HG03066 (cell line): ENCODE data around the gene RNF149.

ENCODE experiments used
- ATAC-seq: cut with Tn5 transposase; IDR thresholded peaks from one replicate; pipeline ENCODE4 v1.9.1; 2021; ENCODE audit warnings: low read depth; ENCODE audit not compliant: unreplicated experiment

RNF149 gene

DNA sequence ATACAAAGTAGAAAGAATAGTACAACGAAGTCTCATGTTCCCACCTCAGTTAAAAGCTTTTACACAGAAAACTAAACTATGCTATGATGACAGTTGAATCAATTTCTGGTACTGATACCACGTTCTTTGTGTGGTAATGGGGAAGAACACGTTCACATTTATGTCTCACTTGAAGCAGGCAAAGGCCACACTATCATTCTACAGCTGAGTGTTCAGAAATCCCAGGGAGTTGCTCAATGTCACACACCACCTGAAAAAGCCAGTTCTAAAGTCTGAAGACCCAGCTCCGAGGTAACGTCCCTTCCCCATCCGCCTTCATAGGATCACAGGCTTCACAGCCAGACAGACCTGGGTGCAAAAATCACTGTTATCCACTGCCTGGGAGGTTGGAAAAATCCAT lies 8.9 kb downstream of the RNF149 start:
- no peak for ATAC-seq

DNA sequence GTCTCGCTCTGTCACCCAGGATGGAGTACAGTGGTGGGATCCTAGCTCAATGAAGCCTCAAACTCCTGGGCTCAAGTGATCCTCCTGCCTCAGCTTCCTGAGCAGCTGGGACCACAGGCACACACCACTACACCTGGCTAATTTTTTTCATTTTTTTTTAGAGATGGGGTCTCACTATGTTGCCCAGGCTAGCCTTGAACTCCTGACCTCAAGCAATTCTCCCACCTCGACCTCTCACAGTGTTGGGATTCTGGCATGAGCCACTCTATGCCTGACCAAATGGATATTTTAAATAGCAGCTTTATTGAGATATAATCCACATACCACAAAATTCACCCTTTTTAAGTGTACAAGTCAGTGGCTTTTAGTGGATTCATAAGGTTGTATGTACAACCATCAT lies 11.1 kb downstream of the RNF149 start:
- ATAC-seq: no peak

DNA sequence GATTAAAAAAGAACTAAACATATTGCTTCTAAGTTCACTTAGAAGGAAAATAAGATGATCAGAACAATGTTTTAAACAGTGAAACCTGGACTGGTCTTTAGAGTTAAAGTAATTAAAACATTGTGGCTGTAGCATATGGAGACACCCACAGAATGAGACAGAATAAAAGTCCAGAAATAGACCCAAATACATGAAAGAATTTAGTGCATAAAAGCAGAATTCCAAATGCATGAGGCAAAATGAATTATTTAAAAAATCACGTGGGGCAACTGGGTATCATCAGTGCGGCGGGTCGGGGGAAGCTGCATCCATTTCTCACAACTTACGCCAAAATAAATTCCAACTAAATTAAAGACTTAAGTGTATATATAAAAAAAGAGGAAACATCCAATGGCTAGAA lies 12.1 kb downstream of the RNF149 start:
- no peak for ATAC-seq

DNA sequence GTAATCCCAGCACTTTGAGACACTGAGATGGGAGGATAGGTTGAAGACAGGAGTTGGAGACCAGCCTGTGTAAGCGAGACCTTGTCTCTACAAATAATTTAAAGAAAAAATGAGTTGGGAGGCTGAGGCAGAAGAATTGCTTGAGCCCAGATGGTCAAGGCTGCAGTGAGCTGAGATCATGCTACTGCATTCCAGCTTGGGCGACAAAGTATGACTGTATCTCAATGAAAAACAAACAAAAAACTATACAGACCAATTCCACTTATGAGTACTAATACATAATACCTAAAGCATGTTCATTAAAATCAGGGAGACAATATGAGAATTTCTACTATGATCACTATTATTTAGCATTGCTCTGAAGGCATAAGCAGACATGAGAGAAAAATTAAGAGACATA lies 12.6 kb downstream of the RNF149 start:
- no peak for ATAC-seq

DNA sequence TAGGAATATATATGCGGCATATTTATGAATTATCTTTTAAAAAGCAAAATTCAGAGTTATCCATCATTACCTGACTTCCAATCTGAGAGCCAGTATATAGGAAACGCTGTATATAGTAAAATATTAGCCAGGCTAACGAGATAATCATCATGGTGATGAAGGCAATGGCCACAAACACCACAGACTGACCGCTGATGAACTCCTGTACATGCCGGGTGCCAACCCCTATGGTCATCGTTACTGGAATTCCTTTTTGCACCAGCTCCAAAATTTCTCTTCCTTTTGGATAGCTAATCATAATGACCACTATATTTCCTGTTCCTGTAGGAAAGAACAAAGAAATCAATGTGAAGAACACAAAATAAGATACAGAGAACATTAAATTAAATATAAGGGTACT lies 13.6 kb downstream of the RNF149 start:
- ATAC-seq: no peak

DNA sequence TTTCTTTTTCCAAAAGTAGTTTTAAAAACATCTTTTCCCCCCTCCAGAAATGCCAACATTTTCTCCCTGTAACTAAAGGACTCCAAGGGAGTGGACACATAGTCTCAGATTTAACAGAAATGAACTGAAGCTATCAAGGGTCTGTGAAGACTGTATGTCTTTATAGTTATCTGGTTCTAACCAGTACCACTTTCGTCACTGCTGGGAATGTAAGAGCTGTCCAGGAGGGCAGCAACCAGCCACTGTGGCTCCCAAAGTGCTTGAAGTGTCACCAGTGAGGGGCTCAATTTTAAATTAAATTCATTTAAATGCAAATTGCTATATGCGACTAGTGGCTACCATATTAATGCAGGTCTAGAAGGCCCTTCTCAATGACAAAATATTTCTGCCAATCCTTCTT lies 15.0 kb downstream of the RNF149 start:
- no peak for ATAC-seq

DNA sequence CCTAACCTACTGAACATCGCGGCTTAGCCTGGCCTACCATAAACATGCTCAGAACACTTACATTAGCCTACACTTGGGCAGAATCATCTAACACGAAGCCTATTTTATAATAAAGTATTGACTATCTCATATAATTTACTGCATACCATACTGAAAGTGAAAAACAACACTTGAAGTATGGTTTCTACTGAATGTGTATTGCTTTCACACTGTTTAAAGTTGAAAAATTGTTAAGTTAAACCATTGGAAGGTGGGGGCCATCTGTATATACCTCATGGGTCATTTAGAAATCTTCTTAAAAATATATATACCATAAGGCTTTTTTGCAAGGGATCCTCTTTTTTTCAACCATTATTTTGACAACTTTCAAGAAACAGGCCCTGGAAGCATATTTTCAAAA lies 16.5 kb downstream of the RNF149 start:
- ATAC-seq: no peak

DNA sequence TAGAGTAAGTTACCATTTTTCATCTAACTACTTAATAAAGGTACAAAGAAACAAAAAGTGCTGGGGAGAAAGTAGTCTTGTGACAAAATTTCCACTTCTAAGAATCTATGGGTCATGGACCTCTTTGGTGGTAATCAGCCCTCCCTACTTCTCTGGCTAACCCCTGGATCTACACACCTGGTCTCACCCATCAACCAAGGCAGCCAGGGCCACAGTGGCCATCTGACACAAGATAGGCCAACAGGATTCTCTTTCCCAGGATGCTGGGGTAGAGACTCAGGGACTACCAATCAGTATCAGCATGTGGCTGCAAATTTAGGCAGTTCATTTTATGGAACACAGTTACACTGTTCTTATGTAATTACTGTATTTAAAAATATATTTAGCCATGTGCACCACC lies 17.8 kb downstream of the RNF149 start:
- no peak for ATAC-seq

DNA sequence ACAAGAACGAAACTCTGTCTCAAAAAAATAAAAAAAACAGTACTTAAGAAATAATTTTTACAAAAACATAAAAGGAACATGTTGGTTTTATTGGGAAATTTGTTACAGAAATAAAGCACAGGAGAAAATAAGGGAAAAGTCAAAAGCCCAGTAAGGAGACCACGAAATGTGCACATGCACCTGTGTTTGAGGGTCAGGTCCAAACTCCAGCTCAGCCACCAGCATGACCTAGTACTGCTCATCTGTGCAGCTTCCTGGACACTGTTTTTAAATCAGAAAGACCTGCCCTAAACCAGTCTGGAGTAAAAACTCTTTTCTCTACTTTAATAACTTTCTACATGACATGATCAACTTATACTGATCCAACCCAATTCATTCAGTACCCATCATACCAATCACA lies 21.2 kb downstream of the RNF149 start:
- no peak for ATAC-seq

DNA sequence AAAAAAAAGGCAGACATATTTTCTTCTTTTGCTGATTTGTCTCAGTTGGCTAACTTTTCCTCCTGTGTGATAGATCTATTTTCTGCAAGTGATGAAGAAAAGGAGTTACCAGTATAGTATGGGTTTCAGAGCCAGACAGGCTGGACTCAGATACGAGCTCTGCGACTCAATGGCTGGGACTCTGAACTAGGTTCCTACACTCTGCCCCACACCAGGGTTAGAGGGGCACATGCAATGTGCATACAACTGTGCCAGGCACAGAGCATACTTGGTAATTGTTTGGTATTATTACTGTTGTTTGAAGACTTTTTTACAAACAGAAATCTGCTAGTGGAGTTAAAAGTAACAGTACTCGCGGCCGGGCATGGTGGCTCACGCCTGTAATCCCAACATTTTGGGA lies 21.8 kb downstream of the RNF149 start:
- ATAC-seq: no peak

DNA sequence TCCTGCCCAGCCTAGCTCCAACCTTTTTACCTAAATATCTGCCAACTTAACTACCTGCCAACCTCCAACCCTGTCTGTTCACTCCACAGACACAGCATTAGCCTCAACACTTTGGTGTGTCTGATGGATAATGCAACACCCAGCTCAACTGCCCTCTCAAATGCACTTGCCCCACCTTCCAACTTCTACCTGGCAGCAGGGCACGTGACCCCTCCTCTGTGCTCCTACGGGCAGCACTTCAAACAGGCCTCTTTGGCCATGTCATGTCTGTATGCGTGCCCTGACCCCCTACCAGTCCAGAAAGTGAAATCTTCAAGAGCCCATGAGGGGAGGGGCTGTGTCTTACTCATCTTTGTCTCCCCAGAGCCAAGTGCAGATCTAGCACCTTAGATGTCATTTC lies 25.5 kb downstream of the RNF149 start:
- ATAC-seq: no peak

DNA sequence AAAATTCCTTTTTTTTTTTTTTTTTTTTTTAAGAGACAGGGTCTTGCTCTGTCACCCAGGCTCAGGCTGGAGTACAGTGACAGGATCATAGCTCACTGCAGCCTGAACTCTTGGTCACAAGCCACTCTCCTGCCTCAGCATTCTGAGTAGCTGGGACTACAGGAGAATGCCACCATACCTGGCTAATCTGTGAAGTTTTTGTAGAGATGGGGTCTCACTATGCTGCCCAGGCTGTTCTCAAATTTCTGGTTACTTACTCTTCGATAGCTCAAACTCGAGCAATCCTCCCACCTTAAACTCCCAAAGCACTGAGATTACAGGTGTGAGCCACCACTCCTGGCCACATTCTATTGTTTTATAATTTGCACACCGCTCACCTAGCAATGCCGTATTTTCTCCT lies 27.0 kb downstream of the RNF149 start:
- no peak for ATAC-seq

DNA sequence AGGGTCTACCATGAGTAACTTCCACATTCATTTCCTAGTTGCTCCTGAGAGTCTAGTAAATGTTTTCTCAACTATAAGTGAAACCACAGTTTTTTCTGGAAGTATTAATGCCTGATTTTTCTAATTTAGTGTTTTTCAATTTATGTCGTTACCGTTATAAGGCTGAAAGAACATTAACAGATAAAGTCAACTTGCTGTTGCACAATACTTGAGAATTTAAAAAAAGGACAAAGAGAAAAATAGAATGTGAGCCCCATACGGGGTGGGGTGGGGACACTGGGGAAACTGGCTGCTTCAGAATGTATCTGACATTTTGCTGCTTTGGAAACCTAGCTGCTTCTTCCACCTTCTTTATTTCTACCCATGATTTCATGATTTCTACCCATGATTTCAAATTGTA lies 29.6 kb downstream of the RNF149 start:
- ATAC-seq: no peak

DNA sequence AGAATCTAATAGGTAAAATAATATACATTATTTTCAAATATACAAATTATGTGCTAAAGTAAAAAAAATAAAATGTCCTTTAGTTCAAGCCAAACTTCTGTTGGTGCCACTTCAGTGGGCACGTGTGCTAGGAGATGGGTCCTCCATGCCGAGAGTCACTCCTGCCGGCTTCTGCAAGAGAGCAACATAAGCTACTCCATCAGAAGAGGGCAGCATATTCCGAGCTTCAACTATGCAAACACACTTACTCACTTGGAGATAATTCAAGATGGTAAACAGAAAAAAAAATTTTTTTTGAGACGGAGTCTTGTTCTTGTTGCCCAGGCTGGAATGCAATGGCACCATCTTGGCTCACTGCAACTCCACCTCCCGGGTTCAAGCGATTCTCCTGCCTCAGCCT lies 31.4 kb downstream of the RNF149 start:
- no peak for ATAC-seq

DNA sequence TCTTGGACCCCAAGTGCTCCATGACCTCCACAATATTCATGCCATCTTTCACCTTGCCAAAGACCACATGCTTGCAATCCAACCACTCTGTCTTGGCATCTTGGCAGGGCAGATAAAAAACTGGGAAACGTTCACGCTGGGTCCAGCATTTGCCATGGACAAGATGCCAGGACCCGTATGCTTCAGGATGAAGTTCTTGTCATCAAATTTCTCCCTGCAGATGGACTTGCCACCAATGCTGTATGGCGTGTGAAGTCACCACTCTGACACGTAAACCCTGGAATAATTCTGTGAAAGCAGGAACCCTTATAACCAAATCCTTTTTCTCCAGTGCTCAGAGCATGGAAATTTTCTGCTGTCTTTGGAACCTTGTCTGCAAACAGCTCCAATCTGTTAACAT lies 34.4 kb downstream of the RNF149 start:
- ATAC-seq: no peak

DNA sequence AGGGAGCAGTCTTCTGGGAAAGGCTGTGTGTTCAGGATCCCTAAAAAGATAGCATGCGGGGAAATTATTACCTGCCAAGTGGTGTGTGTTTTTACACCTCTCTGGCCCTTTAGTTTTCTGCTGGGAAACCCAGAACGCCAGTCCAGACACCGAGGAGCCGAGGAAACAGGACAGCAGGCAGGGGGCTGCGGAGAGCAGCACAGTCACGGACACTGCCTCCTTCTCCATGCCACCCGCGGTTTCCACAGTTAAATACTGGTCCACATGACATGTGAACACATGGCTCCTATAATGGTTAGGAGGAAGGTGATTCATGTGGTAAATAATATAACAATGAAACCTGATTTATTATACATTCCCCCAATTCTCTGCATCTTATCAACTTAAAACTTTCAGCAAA lies 35.4 kb downstream of the RNF149 start:
- no peak for ATAC-seq

DNA sequence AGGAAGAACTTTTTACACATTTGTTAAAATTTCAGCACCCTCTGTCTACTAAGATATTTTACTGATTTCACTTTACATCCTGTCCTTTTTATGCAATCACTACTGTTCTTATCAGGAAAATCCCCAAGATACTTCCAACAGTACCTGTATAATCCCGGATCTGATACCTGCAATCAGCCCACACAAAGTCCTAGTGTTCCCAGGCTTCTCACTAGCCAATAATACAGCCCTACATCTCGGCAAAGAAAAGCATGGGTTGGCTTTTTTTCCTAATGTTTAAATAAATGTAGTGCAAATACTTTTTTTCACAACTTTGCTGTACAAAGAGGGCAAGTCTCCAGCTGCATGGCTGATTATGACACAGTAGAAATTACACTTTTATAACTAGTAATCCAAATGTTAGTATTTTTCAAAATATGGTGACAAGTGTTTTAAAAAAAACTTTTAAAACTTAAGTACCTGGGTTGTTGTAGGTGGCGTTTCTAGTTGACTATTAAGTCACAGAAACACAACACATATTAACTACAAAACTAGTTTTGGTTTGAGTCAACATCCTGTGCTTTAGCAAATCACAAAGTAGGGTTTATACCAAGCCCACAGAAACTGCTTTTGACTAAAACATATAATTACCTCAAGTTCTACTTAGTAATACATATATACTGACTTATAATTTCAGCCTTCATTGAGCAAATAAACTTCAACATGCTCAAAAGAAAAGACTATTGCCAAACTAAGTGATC lies 36.3 kb downstream of the RNF149 start:
- ATAC-seq: peak; percentile 62

DNA sequence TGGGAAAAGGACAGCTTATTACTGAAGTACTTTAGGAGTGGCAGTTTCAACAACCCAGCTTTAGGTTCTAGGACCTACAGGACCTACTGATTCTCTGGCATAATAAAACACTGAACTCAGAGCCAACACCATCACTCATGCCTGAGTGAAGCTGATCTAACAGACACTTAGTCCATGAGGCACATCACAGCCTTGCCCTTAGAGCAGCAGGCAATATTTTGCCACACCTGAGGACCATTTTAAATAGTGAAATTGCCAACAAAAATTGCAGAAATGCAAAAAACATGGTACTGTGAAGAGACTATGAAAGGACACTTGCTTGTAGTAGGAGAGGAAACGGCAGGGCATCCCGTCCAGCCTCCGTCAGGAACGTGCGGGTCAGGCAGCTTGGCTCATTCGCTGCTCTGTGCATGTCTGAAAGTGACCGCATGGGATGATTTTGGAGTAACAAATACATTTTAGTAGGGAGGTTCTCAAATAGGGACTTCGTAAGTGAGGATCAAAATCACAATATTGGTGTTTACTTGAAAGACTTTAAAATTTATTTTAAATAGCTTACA lies 37.7 kb downstream of the RNF149 start:
- ATAC-seq: no peak

DNA sequence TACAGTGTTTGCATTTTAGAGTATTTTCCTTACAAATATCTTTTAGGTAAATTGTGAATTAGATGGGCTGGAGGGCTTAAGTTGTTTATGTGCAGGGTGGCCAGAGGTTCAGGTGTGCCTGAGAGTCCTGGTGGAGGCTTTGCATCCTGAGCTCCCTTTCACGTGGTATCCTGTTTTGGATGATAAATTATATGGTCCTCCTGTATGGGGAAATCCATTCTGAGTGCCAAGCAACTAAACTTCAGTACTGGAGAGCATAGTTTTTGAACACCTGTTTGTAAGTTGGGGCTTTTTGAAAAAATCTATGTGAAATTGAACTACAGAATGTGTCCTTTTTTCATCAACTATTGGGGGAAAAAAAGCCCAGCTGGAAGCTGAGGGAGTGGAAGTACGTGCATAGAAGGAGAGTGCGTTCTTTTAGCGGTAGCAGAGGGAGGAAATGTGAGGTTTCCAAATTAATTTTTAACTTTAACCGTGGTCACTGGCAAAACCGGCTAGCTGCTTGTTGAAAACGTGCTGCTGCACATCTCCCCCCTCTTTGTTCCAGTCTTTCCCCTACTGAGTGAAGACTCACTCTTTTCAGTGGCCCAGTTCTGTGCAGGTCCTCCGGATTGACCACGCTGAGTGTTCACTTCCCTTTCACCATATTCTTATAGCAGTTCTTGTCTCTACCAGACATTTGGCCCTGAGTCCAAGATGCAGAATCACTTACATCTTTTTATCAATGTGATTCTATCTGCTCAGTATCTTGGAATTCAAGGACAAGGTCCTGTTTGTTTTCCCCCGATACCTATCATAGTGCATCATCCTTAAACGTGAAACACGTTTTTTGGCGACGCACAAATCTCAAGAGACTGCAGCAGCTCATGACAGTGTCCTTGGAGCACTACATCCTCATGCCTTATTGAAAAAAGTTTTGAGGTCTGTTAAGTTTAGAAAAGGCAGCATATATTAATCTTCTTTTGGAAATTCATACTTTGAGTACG lies 40.5 kb downstream of the RNF149 start:
- ATAC-seq: peak; percentile 59

DNA sequence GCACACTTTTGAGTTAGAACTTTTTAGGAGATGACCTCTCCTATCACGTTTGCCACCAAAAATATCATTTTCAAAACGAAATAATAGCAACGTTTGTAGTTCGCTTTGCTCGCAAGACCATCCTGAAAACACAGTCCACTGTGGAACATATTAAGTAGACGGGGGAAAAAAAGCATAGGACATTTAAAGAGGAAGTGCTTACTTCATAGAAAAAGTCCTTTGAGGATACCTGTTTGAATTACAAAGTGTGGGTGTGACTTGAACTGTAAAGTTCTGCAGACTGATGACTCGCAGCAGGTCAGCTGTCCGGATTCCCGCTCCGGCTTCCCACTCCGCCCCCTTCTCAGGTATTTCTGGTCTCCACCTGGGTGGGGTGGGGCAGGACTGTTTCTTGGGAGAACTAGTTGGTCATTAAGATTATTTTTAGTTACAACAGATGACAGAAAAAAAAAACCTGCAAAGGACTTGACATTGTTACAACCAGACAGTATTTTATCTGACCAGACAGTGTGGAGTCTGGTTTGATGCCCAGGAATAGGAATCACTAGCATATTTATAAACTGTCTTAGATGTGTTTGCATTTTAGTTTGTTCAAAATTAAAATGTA lies 42.5 kb downstream of the RNF149 start:
- no peak for ATAC-seq

DNA sequence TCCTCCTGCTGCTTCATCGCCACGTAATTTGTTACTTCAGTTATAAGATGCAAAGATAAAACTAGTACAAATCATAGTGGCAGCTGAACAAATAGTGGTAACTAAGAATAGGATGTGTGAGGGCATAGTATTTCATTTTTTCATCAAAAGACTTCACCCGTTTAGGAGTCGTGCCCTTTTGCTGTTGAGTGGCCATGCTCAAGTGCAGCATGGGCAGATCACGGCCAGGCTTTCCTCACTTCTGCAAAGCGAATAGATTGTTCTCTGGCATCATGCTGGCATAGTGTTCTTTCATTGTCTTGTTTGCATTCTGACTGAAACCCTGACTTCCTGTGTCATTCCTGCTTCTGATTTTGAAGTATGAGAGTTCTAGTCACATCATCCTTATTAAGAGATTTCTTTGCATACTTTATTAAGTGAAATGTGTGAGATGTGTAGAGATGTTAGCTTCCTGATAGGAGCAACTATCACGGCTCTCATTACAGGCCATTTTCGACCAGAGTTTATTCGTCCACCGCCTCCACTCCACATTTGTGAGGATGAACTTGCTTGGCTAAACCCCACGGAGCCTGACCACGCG lies 44.1 kb downstream of the RNF149 start:
- no peak for ATAC-seq
